ENCODE measurements around the gene HMGB2. TPM values are rescaled to one million over a fixed set of nuclear protein-coding genes. Genes with fewer than 3 reads are reported as not detected.

HMGB2 gene
- total and polyA plus RNA-seq, 2 of the 8 experiments (the other 6 are each of a cell fraction or from before 2014, with no cell fraction given), result 54.7 to 218 TPM

DNA sequence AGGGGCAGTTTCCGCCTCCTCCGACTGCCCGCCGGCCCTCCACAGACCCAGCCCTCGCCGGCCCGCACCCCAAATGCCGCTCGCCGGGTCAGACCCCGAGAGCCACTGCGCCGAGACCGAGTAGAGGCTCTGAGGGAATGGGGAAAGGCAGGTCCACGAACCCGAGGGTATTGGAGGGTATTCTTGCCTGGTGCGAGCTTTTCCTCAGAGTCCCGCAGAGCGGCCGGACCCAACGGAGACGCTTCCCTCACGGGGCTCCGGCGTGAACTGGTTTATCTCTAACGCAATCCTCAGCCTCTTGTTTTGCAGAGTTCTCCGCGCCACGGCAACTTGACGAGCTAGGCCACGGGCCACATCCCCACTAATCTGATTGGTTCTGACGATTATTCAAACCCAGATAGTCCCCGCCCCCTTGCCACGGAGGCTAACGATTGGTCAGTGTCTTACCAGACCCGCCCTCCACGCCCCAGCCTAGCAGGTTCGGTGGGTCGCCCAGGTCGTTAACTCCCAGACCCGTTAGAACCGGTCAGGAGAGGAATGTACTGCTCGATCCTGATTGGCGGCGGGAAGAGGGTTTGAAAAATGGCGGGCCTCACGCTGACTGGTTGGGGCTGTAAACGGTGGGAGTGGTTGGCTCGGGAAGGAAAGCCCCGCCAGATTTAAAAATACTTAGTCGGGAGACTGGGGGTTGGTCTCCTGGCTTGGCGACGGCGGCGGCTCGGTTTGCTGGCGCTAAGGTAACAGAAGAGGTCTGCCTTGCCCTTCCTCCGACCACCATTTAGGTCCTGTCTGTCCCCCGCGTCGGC lies at the start of gene HMGB2 (continued):
- no peak for TF ChIP-seq RXRA (IDR thresholded peaks at IDR 0.05; ENCODE audit: insufficient read depth, low read depth, low read length)
- TF ChIP-seq EGR1 (IDR thresholded peaks at IDR 0.05; ENCODE audit: borderline replicate concordance, low read depth, low read length), result no peak
- TF ChIP-seq HDAC6 (IDR thresholded peaks at IDR 0.05; ENCODE audit: low read depth, low read length), result no peak
- peak; percentile 55 to 56; a peak in 3 of 4 replicates for TF ChIP-seq SIN3A (conservative IDR thresholded peaks at IDR 0.05 in 1 of 2, IDR thresholded peaks at IDR 0.05 in 1 of 2; ENCODE audit: low read depth in 1 of 2, low read length in 2 of 2)
- TF ChIP-seq NANOG (IDR thresholded peaks at IDR 0.05; ENCODE audit: insufficient read depth, low read depth, low read length, poor library complexity, severe bottlenecking), result peak; percentile 78
- TF ChIP-seq SAP30 (IDR thresholded peaks at IDR 0.05; ENCODE audit: insufficient read depth, insufficient replicate concordance, low read length), result no peak
- no peak for TF ChIP-seq GABPA (IDR thresholded peaks at IDR 0.05; ENCODE audit: borderline replicate concordance, insufficient read depth, low read length)
- TF ChIP-seq TBP (IDR thresholded peaks at IDR 0.05; ENCODE audit: low read depth, low read length), result peak; percentile 96
- TF ChIP-seq TCF12 (IDR thresholded peaks at IDR 0.05; ENCODE audit: low read depth, low read length), result no peak
- peak; percentile 93 for TF ChIP-seq SP1 (IDR thresholded peaks at IDR 0.05; ENCODE audit: low read depth, low read length)
- TF ChIP-seq YY1 (IDR thresholded peaks at IDR 0.05; ENCODE audit: low read depth, low read length), result peak; percentile 91
- TF ChIP-seq NRF1 (IDR thresholded peaks at IDR 0.05; ENCODE audit: low read depth, low read length), result no peak
- TF ChIP-seq RFX5 (IDR thresholded peaks at IDR 0.05; ENCODE audit: borderline replicate concordance, low read depth, low read length), result peak; percentile 34; the same call in 1 of the 2 replicates
- TF ChIP-seq POLR2A (IDR thresholded peaks at IDR 0.05; ENCODE audit: control extremely low read depth in 1 of 2, low read depth in 2 of 2, low read length in 2 of 2), result peak; percentile 95 to 99
- peak; percentile 72 for TF ChIP-seq CHD2 (IDR thresholded peaks at IDR 0.05; ENCODE audit: low read length)
- TF ChIP-seq, protein P1, sequence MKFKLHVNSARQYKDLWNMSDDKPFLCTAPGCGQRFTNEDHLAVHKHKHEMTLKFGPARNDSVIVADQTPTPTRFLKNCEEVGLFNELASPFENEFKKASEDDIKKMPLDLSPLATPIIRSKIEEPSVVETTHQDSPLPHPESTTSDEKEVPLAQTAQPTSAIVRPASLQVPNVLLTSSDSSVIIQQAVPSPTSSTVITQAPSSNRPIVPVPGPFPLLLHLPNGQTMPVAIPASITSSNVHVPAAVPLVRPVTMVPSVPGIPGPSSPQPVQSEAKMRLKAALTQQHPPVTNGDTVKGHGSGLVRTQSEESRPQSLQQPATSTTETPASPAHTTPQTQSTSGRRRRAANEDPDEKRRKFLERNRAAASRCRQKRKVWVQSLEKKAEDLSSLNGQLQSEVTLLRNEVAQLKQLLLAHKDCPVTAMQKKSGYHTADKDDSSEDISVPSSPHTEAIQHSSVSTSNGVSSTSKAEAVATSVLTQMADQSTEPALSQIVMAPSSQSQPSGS (IDR thresholded peaks at IDR 0.05; ENCODE audit: low read length), result no peak
- TF ChIP-seq, protein P2, sequence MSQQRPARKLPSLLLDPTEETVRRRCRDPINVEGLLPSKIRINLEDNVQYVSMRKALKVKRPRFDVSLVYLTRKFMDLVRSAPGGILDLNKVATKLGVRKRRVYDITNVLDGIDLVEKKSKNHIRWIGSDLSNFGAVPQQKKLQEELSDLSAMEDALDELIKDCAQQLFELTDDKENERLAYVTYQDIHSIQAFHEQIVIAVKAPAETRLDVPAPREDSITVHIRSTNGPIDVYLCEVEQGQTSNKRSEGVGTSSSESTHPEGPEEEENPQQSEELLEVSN (IDR thresholded peaks at IDR 0.05), result peak; percentile 95
- TF ChIP-seq POU5F1 (IDR thresholded peaks at IDR 0.05; ENCODE audit: low read depth, low read length), result no peak
- TF ChIP-seq, protein P3, sequence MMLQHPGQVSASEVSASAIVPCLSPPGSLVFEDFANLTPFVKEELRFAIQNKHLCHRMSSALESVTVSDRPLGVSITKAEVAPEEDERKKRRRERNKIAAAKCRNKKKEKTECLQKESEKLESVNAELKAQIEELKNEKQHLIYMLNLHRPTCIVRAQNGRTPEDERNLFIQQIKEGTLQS (IDR thresholded peaks at IDR 0.05; ENCODE audit: insufficient read depth, low read depth, low read length), result no peak
- TF ChIP-seq CBX8 (IDR thresholded peaks at IDR 0.05; ENCODE audit: borderline replicate concordance, low read depth, low read length), result no peak
- TF ChIP-seq KDM1A (IDR thresholded peaks at IDR 0.05; ENCODE audit: borderline replicate concordance, low read length), result no peak; the same call in 1 of the 2 replicates
